GM23248 (cell line): Measurements from ENCODE around the gene ORMDL2. TPM values are rescaled to one million over a fixed set of nuclear protein-coding genes. Genes with fewer than 3 reads are reported as not detected.

Experiments used
- DNase-seq: peaks from one replicate; pipeline ENCODE4 v3.0.0-alpha.2; 2015
- H2AFZ ChIP-seq: fragments of 200-600 bp; sonication (generic); 2 replicates; pipeline ENCODE4 v1.6.1; 2016; ENCODE audit warnings: antibody characterized with exemption
- H3F3A ChIP-seq: fragments of 200-600 bp; sonication (generic); 2 replicates; pipeline ENCODE4 v1.6.1; 2016; ENCODE audit warnings: mild to moderate bottlenecking, antibody characterized with exemption, mixed run types; ENCODE audit not compliant: insufficient read depth
- H3K27ac ChIP-seq: fragments of 200-600 bp; sonication (generic); 2 replicates; pipeline ENCODE4 v1.5.1; 2016; ENCODE audit warnings: mild to moderate bottlenecking
- H3K27me3 ChIP-seq: fragments of 200-600 bp; sonication (generic); replicated peaks from 2 replicates; pipeline ENCODE4 v1.6.1; 2016; ENCODE audit warnings: mild to moderate bottlenecking; ENCODE audit not compliant: insufficient read depth
- H3K36me3 ChIP-seq: fragments of 200-600 bp; sonication (generic); 2 replicates; pipeline ENCODE4 v1.6.1; 2016; ENCODE audit warnings: low read depth, mild to moderate bottlenecking
- H3K4me1 ChIP-seq: fragments of 200-600 bp; sonication (generic); 2 replicates; pipeline ENCODE4 v1.6.1; 2016; ENCODE audit warnings: mild to moderate bottlenecking; ENCODE audit not compliant: insufficient read depth
- H3K4me2 ChIP-seq: fragments of 200-600 bp; sonication (generic); one replicate; pipeline ENCODE4 v1.6.1; 2016; ENCODE audit warnings: mild to moderate bottlenecking; ENCODE audit not compliant: unreplicated experiment
- H3K4me3 ChIP-seq: fragments of 200-600 bp; sonication (generic); 2 replicates; pipeline ENCODE4 v1.5.1; 2016; ENCODE audit warnings: mild to moderate bottlenecking
- H3K79me2 ChIP-seq: fragments of 200-600 bp; sonication (generic); 2 replicates; pipeline ENCODE4 v1.6.1; 2016; ENCODE audit warnings: mild to moderate bottlenecking; ENCODE audit not compliant: insufficient read depth
- H3K9ac ChIP-seq: fragments of 200-600 bp; sonication (generic); 2 replicates; pipeline ENCODE4 v1.6.1; 2016; ENCODE audit warnings: mild to moderate bottlenecking
- H3K9me2 ChIP-seq: fragments of 200-600 bp; sonication (generic); 2 replicates; pipeline ENCODE4 v1.6.1; 2016; ENCODE audit warnings: mixed run types, mild to moderate bottlenecking, moderate library complexity; ENCODE audit not compliant: insufficient read depth
- H3K9me3 ChIP-seq: fragments of 200-600 bp; sonication (generic); one replicate; pipeline ENCODE4 v1.6.1; 2017; ENCODE audit warnings: low read depth
- H4K20me1 ChIP-seq: fragments of 200-600 bp; sonication (generic); 2 replicates; pipeline ENCODE4 v1.6.0; 2016; ENCODE audit not compliant: insufficient read depth
- EZH2 ChIP-seq: fragments of 200-600 bp; sonication (generic); IDR thresholded peaks from 2 replicates; pipeline ENCODE4 v1.6.1; 2018; ENCODE audit warnings: antibody characterized with exemption, mild to moderate bottlenecking; ENCODE audit not compliant: insufficient read depth, poor library complexity, severe bottlenecking
- EZH2phosphoT487 ChIP-seq: fragments of 200-600 bp; sonication (generic); IDR thresholded peaks from 2 replicates; pipeline ENCODE4 v1.6.1; 2018; ENCODE audit warnings: antibody characterized with exemption, moderate library complexity, mild to moderate bottlenecking, low read depth; ENCODE audit not compliant: insufficient read depth
- WGBS, 2 experiments: methylation state at CpG; one replicate each; pipeline ENCODE4 v1.1.6; 2015 to 2017; ENCODE audit warnings: low lambda C conversion rate in 2 of 2, low coverage in 1 of 2; ENCODE audit errors: missing lambda C conversion rate in 2 of 2; 5-methylcytosine and 5-hydroxymethylcytosine counted together
- in situ Hi-C: fragments of 300-500 bp; cut with MboI; formaldehyde crosslinking; loops from 2 replicates; pipeline ENCODE4 v1.15.0; 2020
- polyA plus RNA-seq: library from polyadenylated mRNA; unstranded; fragments of >200 nt; fragmentation: Nextera tagmentation; extraction: Ambion mirVana; gene quantifications from 2 replicates; pipeline ENCODE4 v1.2.1, GENCODE V29; 2016
- total RNA-seq: library from RNA; depleted of rRNA; stranded (reverse); fragments of >200 nt; shearing (Covaris generic); gene quantifications from 2 replicates; pipeline ENCODE4 v1.2.3, GENCODE V29; 2014; rRNA removed

ORMDL2 gene
- 21.1 and 21.7 TPM in 2 replicates for total RNA-seq
- 86.6 and 87.7 TPM in 2 replicates for polyA plus RNA-seq

GRCh38 chr12:55817345-55818139, at the start of gene ORMDL2, which contains the start of gene SARNP:
ORMDL2 (plus strand) TSS chr12:55818041; CDS start chr12:55819000, 959 bp downstream.
SARNP (minus strand) TSS chr12:55817724; CDS start chr12:55817701, 23 bp downstream.
- peak; percentile 100 for DNase-seq
- Histone ChIP-seq H3K79me2 (peaks cover 79% of the 10 kb centered on the region), H3F3A (peaks cover 37% of the 10 kb centered on the region), H3K4me1 (peaks cover 25% of the 10 kb centered on the region), H3K27ac (peak within 1 kb of the TSS; percentile 87), H3K27me3 (no peaks in the 10 kb centered on the region), H3K9me2 (no peaks in the 10 kb centered on the region), H3K4me2 (peak within 1 kb of the TSS; percentile 98), H3K4me3 (peak within 1 kb of the TSS; percentile 96), H2AFZ (peak within 1 kb of the TSS; percentile 89), H3K36me3 (peaks cover 34% of the 10 kb centered on the region), H3K9me3 (no peaks in the 10 kb centered on the region), H4K20me1 (peaks cover 4% of the 10 kb centered on the region; the same call in 1 of the 2 replicates), H3K9ac (peak within 1 kb of the TSS; percentile 89)
- WGBS, 2 experiments: 1% methylated on average over 38 of the region's 38 CpGs
- TF ChIP-seq EZH2phosphoT487 (no peak), EZH2 (no peak)
- in situ Hi-C loops: no loop called here

- Histone ChIP-seq H3K4me3 (no peak overlapping the region), H3K9me3 (no peaks in the 10 kb centered on the region), H3K27me3 (no peaks in the 10 kb centered on the region), H3K27ac (no peak overlapping the region), H3K4me2 (no peak overlapping the region), H4K20me1 (no peaks in the 10 kb centered on the region), H3K4me1 (no peaks in the 10 kb centered on the region), H3K79me2 (peaks cover 68% of the 10 kb centered on the region), H3F3A (no peaks in the 10 kb centered on the region), H3K9me2 (no peaks in the 10 kb centered on the region), H2AFZ (no peak overlapping the region), H3K9ac (no peak overlapping the region), H3K36me3 (peaks cover 17% of the 10 kb centered on the region)
- 60 to 67% methylated on average over 6 of the region's 6 CpGs for WGBS, 2 experiments
- no peak for DNase-seq
- in situ Hi-C loops: no loop called here
- no peak for TF ChIP-seq EZH2phosphoT487
- no peak for TF ChIP-seq EZH2
Measured at GRCh38 chr12:55771736-55772135, 46.1 kb upstream of the ORMDL2 start.

- Histone ChIP-seq H3K79me2 (peaks cover 51% of the 10 kb centered on the region), H3K9me3 (no peaks in the 10 kb centered on the region), H3K4me3 (no peak overlapping the region), H3K27ac (no peak overlapping the region), H3F3A (no peaks in the 10 kb centered on the region; the same call in 1 of the 2 replicates), H4K20me1 (no peaks in the 10 kb centered on the region), H3K27me3 (no peaks in the 10 kb centered on the region), H3K4me2 (no peak overlapping the region), H3K9ac (no peak overlapping the region), H2AFZ (no peak overlapping the region), H3K4me1 (no peaks in the 10 kb centered on the region), H3K9me2 (no peaks in the 10 kb centered on the region), H3K36me3 (peaks cover 30% of the 10 kb centered on the region)
- TF ChIP-seq EZH2phosphoT487: no peak
- no peak for TF ChIP-seq EZH2
- 97 to 99% methylated on average over 3 of the region's 3 CpGs for WGBS, 2 experiments
- in situ Hi-C loops: no loop called here
- no peak for DNase-seq
Measured at GRCh38 chr12:55777856-55778255, 40.0 kb upstream of the ORMDL2 start.

GRCh38 chr12:55780685-55781084, 37.2 kb upstream of the ORMDL2 start:
- no peak overlapping the region for H3K4me3 ChIP-seq
- no peak overlapping the region for H3K4me2 ChIP-seq
- no peaks in the 10 kb centered on the region for H4K20me1 ChIP-seq
- no peaks in the 10 kb centered on the region for H3K27me3 ChIP-seq
- H3K79me2 ChIP-seq: peaks cover 36% of the 10 kb centered on the region
- 87 to 94% methylated on average over 2 of the region's 2 CpGs for WGBS, 2 experiments
- H3K27ac ChIP-seq: no peak overlapping the region
- H3K36me3 ChIP-seq: peaks cover 52% of the 10 kb centered on the region
- H3F3A ChIP-seq: no peaks in the 10 kb centered on the region; the same call in 1 of the 2 replicates
- H3K4me1 ChIP-seq: no peaks in the 10 kb centered on the region
- in situ Hi-C loops: no loop called here
- H2AFZ ChIP-seq: no peak overlapping the region
- TF ChIP-seq EZH2phosphoT487: no peak
- TF ChIP-seq EZH2: no peak
- no peak overlapping the region for H3K9ac ChIP-seq
- DNase-seq: peak; percentile 8
- no peaks in the 10 kb centered on the region for H3K9me2 ChIP-seq
- H3K9me3 ChIP-seq: no peaks in the 10 kb centered on the region
